ENCODE results near the gene RABGGTA. TPM values are rescaled to one million over a fixed set of nuclear protein-coding genes. Genes with fewer than 3 reads are reported as not detected.
A peak's percentile ranks its signal among the peaks of the same experiment; 100 is the strongest.

The RABGGTA gene
- total and polyA plus RNA-seq, 5 donors from 2014 or later: 25.1 to 78.6 (median 31.9) TPM

DNA sequence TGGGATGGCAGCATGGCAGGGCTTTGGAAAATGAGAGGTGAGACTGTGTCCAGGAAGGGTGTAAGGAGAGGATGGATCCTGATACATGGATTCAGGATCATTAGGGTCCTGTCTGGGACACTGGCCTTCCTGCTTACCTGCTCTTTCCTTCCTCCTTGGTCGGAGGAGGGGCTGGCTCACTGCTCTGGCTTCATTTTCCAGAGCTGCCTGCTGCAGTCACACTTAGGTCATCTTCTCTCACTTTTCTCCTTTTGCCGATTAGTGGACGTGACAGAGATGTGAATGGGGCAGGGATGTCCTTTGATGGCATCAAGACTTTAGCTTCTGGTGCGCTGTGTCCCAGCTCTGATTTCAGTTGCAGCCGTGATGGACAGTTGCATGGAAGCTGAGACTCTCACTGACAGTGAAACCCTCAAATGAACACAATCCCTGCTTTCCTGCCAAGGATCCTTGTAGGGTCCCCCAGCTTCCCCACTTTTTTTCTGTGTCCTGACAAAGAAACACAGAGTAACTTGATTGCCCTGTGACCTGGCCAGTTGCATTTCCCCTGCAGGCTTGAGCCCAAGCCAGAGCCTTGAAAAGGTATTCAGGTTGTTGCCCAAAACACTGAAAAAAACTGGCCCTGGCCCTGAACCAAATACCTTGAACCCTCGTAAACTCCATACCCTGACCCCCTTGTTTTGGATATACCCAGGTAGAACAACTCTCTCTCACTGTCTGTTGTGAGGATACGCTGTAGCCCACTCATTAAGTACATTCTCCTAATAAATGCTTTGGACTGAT, 37.1 kb upstream of the RABGGTA start:
- Mint-ChIP-seq H3K9me3 (no peaks in the 10 kb centered on the region), H3K4me3 (peak overlapping the region in 3 of 4 donors; percentile 43 to 73 (median 68)), H3K27ac (peak overlapping the region; percentile 23 to 85 (median 65)), H3K27me3 (no peaks in the 10 kb centered on the region), H3K36me3 (peaks cover 30% of the 10 kb centered on the region), H3K4me1 (peaks cover 17 to 62% (median 36%) of the 10 kb centered on the region in 4 donors)
- H3K4me1 ChIP-seq (ENCODE audit: control insufficient read depth, insufficient read depth, low read length, poor library complexity, severe bottlenecking): peaks cover 53% of the 10 kb centered on the region
- H3K27me3 ChIP-seq (ENCODE audit: control insufficient read depth, insufficient read depth, low read length): no peaks in the 10 kb centered on the region
- peaks cover 37% of the 10 kb centered on the region for H3K36me3 ChIP-seq (ENCODE audit: control insufficient read depth, insufficient read depth, low read length)
- no peak for ATAC-seq (ENCODE audit: low read depth in 2 of 2)
- no peak for DNase-seq
- H3K27ac ChIP-seq (ENCODE audit: insufficient read depth, low read length, poor library complexity, severe bottlenecking): no peak overlapping the region
- no peak overlapping the region for H3K4me3 ChIP-seq (ENCODE audit: low read depth, low read length)
- H3K9me3 ChIP-seq (ENCODE audit: control insufficient read depth in 2 of 2, low read length in 2 of 2): no peaks in the 10 kb centered on the region

DNA sequence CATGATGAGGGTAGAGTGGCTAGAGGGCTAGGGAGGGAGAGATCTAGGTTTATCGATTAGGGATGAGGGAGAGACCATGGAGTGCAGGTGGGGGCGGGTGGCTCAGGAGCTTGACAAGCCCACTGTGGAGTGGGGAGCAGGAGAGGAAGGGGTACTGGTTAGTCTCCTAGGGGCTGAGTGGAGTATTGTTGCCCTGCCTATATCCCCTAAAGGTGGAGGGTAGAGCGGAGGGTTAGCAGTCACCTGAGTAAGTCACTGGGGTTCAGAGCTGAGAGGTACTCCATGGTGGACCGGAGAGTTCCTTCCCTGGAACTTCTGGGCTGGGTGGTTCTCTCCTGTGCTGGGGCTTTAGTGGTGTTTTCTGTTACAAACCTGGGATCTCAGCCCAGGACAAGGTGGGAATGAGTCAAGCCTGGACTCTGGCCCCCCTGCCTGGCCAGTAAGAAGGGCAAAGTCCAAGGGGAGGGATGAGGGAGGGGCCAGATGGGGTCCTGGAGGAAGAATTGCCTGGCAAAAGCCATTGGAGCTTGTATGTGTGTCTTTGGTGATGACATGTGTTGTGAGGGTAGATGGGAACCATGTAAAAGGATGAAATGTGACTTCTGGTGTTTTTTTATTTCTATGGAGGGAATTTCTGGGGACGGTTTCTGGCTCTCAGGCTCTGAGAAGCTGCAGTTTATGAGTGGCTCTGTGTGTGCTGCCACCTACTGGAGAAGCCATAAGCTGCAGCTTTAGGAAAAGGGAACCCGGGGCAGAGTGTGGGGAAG, 36.4 kb upstream of the RABGGTA start, which contains the start of gene CIDEB:
Gene CIDEB, minus strand, starts transcription at position 403 of the 767 bp plus-strand sequence. Its CDS starts 119 bp downstream, at position 284.
- Histone ChIP-seq H3K9me3 (ENCODE audit: control insufficient read depth in 2 of 2, low read length in 2 of 2) (no peaks in the 10 kb centered on the region), H3K27me3 (ENCODE audit: control insufficient read depth, insufficient read depth, low read length) (no peaks in the 10 kb centered on the region), H3K4me1 (ENCODE audit: control insufficient read depth, insufficient read depth, low read length, poor library complexity, severe bottlenecking) (peaks cover 45% of the 10 kb centered on the region), H3K27ac (ENCODE audit: insufficient read depth, low read length, poor library complexity, severe bottlenecking) (no peak within 1 kb of the TSS), H3K36me3 (ENCODE audit: control insufficient read depth, insufficient read depth, low read length) (peaks cover 45% of the 10 kb centered on the region), H3K4me3 (ENCODE audit: low read depth, low read length) (no peak within 1 kb of the TSS)
- Mint-ChIP-seq H3K9me3 (no peaks in the 10 kb centered on the region), H3K27me3 (no peaks in the 10 kb centered on the region), H3K27ac (peak within 1 kb of the TSS; percentile 23 to 85 (median 65)), H3K4me1 (peaks cover 17 to 56% (median 29%) of the 10 kb centered on the region in 4 donors), H3K36me3 (peaks cover 33% of the 10 kb centered on the region), H3K4me3 (peak within 1 kb of the TSS in 3 of 4 donors; percentile 43 to 73 (median 68))
- DNase-seq: peak; percentile 47 to 59 (median 56)
- no peak for ATAC-seq (ENCODE audit: low read depth in 2 of 2)

DNA sequence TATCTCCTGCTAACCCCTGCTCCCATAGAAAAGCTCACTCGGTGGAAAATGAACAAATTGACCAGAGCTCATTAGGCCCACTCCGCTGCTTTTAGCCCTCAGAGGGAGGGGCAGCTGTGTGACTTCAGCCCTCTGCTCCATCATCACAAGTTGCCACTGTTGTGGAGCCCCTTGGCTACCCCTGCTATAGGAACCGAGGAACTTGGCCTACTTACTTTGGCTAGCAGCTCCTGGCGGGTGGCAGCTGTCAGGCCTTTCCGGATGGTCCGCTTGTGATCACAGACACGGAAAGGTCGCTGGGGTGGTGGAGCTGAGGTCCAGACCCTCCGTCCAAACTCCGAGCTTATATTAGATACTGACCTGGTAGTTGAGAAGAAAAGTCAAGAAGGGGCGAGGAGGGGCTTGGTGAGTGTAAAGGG, 35.8 kb upstream of the RABGGTA start:
- no peaks in the 10 kb centered on the region for H3K27me3 ChIP-seq (ENCODE audit: control insufficient read depth, insufficient read depth, low read length)
- no peak overlapping the region for H3K4me3 ChIP-seq (ENCODE audit: low read depth, low read length)
- H3K4me1 ChIP-seq (ENCODE audit: control insufficient read depth, insufficient read depth, low read length, poor library complexity, severe bottlenecking): peaks cover 39% of the 10 kb centered on the region
- H3K27me3 Mint-ChIP-seq: no peaks in the 10 kb centered on the region
- H3K27ac ChIP-seq (ENCODE audit: insufficient read depth, low read length, poor library complexity, severe bottlenecking): no peak overlapping the region
- ATAC-seq (ENCODE audit: low read depth in 2 of 2) (no peak), DNase-seq (no peak)
- H3K4me1 Mint-ChIP-seq: peaks cover 14 to 50% (median 25%) of the 10 kb centered on the region in 4 donors
- H3K36me3 ChIP-seq (ENCODE audit: control insufficient read depth, insufficient read depth, low read length): peaks cover 51% of the 10 kb centered on the region
- no peaks in the 10 kb centered on the region for H3K9me3 ChIP-seq (ENCODE audit: control insufficient read depth in 2 of 2, low read length in 2 of 2)
- H3K4me3 Mint-ChIP-seq: peak overlapping the region in 1 of 4 donors; percentile 58
- peak overlapping the region in 2 of 3 donors; percentile 64 to 69 for H3K27ac Mint-ChIP-seq
- no peaks in the 10 kb centered on the region for H3K9me3 Mint-ChIP-seq
- H3K36me3 Mint-ChIP-seq: peaks cover 35% of the 10 kb centered on the region

DNA sequence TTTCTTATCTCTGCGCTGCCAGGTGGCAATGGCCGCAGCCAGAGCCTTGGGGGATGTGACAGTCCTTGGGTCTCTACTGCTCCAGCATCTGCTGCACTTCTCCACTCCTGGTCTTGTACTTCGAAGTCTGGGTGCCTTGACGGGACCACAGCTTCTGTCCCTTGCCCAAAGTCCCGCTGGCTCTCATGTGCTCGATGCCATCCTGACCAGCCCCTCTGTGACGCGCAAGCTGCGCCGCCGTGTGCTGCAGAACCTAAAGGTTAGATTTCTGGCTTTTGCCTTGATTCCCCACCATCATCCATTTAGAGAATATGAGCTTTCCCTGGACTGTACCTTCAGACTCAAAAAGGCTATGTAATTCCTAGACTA, 32.6 kb upstream of the RABGGTA start:
- H3K4me1 Mint-ChIP-seq: peaks cover 12 to 56% (median 30%) of the 10 kb centered on the region in 4 donors
- no peak overlapping the region for H3K27ac ChIP-seq (ENCODE audit: insufficient read depth, low read length, poor library complexity, severe bottlenecking)
- no peak overlapping the region for H3K27ac Mint-ChIP-seq
- peak overlapping the region in 2 of 4 donors; percentile 29 to 36 for H3K4me3 Mint-ChIP-seq
- H3K27me3 ChIP-seq (ENCODE audit: control insufficient read depth, insufficient read depth, low read length): no peaks in the 10 kb centered on the region
- H3K27me3 Mint-ChIP-seq: no peaks in the 10 kb centered on the region
- no peaks in the 10 kb centered on the region for H3K9me3 ChIP-seq (ENCODE audit: control insufficient read depth in 2 of 2, low read length in 2 of 2)
- no peaks in the 10 kb centered on the region for H3K9me3 Mint-ChIP-seq
- no peak for ATAC-seq (ENCODE audit: low read depth in 2 of 2)
- H3K36me3 ChIP-seq (ENCODE audit: control insufficient read depth, insufficient read depth, low read length): peaks cover 59% of the 10 kb centered on the region
- DNase-seq: no peak
- H3K4me1 ChIP-seq (ENCODE audit: control insufficient read depth, insufficient read depth, low read length, poor library complexity, severe bottlenecking): peaks cover 26% of the 10 kb centered on the region
- no peak overlapping the region for H3K4me3 ChIP-seq (ENCODE audit: low read depth, low read length)
- H3K36me3 Mint-ChIP-seq: peaks cover 37% of the 10 kb centered on the region

DNA sequence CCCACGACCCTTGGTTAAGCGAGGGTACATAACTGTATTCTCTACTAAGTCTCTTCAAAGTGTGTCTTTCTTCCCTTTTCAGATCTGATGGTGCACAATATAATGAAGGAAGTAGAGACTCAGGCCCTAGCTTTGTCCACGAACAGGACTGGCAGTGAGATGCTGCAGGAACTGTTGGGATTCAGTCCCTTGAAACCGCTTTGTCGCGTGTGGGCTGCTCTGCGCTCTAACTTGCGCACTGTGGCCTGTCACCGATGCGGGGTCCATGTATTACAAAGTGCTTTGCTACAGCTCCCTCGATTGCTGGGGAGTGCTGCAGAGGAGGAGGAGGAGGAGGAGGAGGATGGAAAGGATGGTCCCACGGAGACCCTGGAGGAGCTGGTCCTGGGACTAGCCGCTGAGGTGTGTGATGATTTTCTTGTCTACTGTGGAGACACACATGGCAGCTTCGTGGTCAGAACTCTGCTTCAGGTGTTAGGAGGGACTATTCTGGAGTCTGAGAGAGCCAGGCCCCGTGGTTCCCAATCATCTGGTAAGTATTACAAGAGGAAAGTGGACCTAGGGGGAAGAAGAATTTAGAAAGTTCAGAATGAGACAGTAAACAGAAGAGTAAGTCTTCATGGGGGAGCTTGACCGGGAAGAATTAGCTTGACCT, 29.1 kb upstream of the RABGGTA start:
- H3K4me3 ChIP-seq (ENCODE audit: low read depth, low read length): peak overlapping the region; percentile 86
- peaks cover 28% of the 10 kb centered on the region for H3K36me3 Mint-ChIP-seq
- peaks cover 51% of the 10 kb centered on the region for H3K36me3 ChIP-seq (ENCODE audit: control insufficient read depth, insufficient read depth, low read length)
- no peaks in the 10 kb centered on the region for H3K27me3 ChIP-seq (ENCODE audit: control insufficient read depth, insufficient read depth, low read length)
- H3K27ac Mint-ChIP-seq: peak overlapping the region; percentile 38 to 99 (median 92)
- peaks cover 22 to 58% (median 42%) of the 10 kb centered on the region in 4 donors for H3K4me1 Mint-ChIP-seq
- H3K9me3 ChIP-seq (ENCODE audit: control insufficient read depth in 2 of 2, low read length in 2 of 2): no peaks in the 10 kb centered on the region
- peak overlapping the region; percentile 89 to 97 (median 93) for H3K4me3 Mint-ChIP-seq
- H3K27me3 Mint-ChIP-seq: no peaks in the 10 kb centered on the region
- peak overlapping the region; percentile 84 for H3K27ac ChIP-seq (ENCODE audit: insufficient read depth, low read length, poor library complexity, severe bottlenecking)
- peaks cover 31% of the 10 kb centered on the region for H3K4me1 ChIP-seq (ENCODE audit: control insufficient read depth, insufficient read depth, low read length, poor library complexity, severe bottlenecking)
- no peak for ATAC-seq (ENCODE audit: low read depth in 2 of 2)
- no peaks in the 10 kb centered on the region for H3K9me3 Mint-ChIP-seq
- DNase-seq: no peak

DNA sequence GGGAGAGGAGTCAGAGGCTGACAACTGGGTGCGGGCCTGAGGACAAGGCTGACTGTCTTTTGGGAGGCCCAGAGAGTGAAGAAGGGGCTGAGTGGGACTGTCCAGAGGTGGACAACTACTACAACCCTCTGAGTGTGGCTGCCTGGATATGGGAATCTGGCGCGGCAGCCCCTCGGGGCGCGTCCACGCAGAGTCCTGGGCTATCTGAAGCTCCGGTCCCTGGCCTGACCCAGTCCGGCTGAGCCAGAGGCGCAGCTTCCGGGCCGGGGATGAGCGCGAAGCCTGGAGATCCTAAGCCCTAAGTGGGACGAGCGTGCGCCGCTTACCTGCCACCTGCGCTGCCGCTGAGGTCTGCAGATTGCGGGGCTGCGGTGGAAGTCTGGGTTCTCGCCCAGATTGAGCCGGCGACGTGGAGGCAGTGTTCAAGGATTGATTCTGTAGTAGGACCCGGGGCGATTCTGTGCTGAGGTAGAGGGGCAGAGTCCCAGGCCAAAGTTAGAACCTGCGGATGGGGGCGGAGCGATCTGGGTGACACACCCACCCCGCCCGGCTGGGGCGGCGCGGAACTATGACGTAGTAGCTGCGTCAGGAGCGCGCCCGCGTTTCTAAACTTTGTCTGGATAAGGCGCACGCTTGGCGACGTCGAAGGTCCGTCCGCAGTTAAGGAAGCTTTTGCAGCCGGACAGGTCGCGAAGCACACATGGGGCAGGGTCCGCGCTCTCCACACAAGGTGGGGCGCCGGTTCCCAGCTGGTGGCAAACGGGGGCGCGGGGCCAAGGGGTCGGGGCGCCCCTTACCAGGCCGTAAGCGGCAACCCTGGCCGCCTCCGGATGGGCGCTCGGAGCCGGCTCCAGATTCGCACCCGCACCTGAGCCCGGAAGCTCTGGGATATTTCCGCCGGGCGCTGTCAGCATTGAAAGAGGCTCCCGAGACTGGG, 28.1 kb upstream of the RABGGTA start, which contains the start of the genes DHRS1 and NOP9:
Gene DHRS1, minus strand, starts transcription at position 526 of the 937 bp plus-strand sequence. CDS start 674 bp downstream, outside the sequence.
Gene NOP9, plus strand, starts transcription at position 596 of the 937 bp plus-strand sequence. Its CDS starts 105 bp downstream, at position 701.
- H3K9me3 Mint-ChIP-seq: no peaks in the 10 kb centered on the region
- no peaks in the 10 kb centered on the region for H3K9me3 ChIP-seq (ENCODE audit: control insufficient read depth in 2 of 2, low read length in 2 of 2)
- H3K27me3 ChIP-seq (ENCODE audit: control insufficient read depth, insufficient read depth, low read length): no peaks in the 10 kb centered on the region
- H3K4me1 Mint-ChIP-seq: peaks cover 22 to 56% (median 40%) of the 10 kb centered on the region in 4 donors
- H3K27ac ChIP-seq (ENCODE audit: insufficient read depth, low read length, poor library complexity, severe bottlenecking): peak within 1 kb of the TSS; percentile 84
- peak within 1 kb of the TSS; percentile 86 for H3K4me3 ChIP-seq (ENCODE audit: low read depth, low read length)
- peaks cover 48% of the 10 kb centered on the region for H3K36me3 ChIP-seq (ENCODE audit: control insufficient read depth, insufficient read depth, low read length)
- H3K27me3 Mint-ChIP-seq: no peaks in the 10 kb centered on the region
- ATAC-seq (ENCODE audit: low read depth in 2 of 2) (peak; percentile 80 to 86), DNase-seq (peak; percentile 88 to 94 (median 91))
- H3K36me3 Mint-ChIP-seq: peaks cover 21% of the 10 kb centered on the region
- H3K4me1 ChIP-seq (ENCODE audit: control insufficient read depth, insufficient read depth, low read length, poor library complexity, severe bottlenecking): peaks cover 31% of the 10 kb centered on the region
- H3K4me3 Mint-ChIP-seq: peak within 1 kb of the TSS; percentile 89 to 97 (median 93)
- peak within 1 kb of the TSS; percentile 76 to 99 (median 92) for H3K27ac Mint-ChIP-seq
